Measurements from ENCODE around the gene TNRC18. TPM values are rescaled to one million over a fixed set of nuclear protein-coding genes. Genes with fewer than 3 reads are reported as not detected.

The TNRC18 gene
- total and polyA plus RNA-seq, 9 of the 15 experiments (the other 6 are each of a cell fraction or from before 2014, with no cell fraction given) = 0.03 to 43.2 (median 18.0) TPM

- peak; percentile 80 for TF ChIP-seq DMBX1 (CRISPR knock-in tag; IDR thresholded peaks at IDR 0.05; ENCODE audit: borderline replicate concordance)
- TF ChIP-seq ZNF444 (CRISPR knock-in tag; IDR thresholded peaks at IDR 0.05) = 0 out of 2 replicates have a peak, but pooled peaks have one; percentile 11
- no peak for TF ChIP-seq FOXM1 (IDR thresholded peaks at IDR 0.05; ENCODE audit: low read depth)
- 0 out of 2 replicates have a peak, but pooled peaks have one; percentile 72 for TF ChIP-seq FOXM1 (CRISPR knock-in tag; IDR thresholded peaks at IDR 0.05; ENCODE audit: low read depth)
- TF ChIP-seq ZNF121 (CRISPR knock-in tag; conservative IDR thresholded peaks at IDR 0.05) = peak; percentile 32; the same call in 1 of the 2 replicates
- peak; percentile 85 for TF ChIP-seq ZNF175 (CRISPR knock-in tag; IDR thresholded peaks at IDR 0.05; ENCODE audit: low read depth)
- TF ChIP-seq SMC3 (conservative IDR thresholded peaks at IDR 0.05; ENCODE audit: insufficient read depth, low read depth, low read length) = no peak
- 0 out of 2 replicates have a peak, but pooled peaks have one; percentile 31 for TF ChIP-seq MBD1 (CRISPR knock-in tag; IDR thresholded peaks at IDR 0.05)
- peak; percentile 16 for TF ChIP-seq KDM5B (IDR thresholded peaks at IDR 0.05; ENCODE audit: insufficient replicate concordance, low read depth, low read length)
- TF ChIP-seq MECOM (CRISPR knock-in tag; IDR thresholded peaks at IDR 0.05) = peak; percentile 55; the same call in 1 of the 2 replicates
- TF ChIP-seq NEUROD1 (IDR thresholded peaks at IDR 0.05; ENCODE audit: borderline replicate concordance, low read depth, low read length, partially characterized antibody) = peak; percentile 34
- TF ChIP-seq FOXK2 (conservative IDR thresholded peaks at IDR 0.05 in 1 of 2, IDR thresholded peaks at IDR 0.05 in 1 of 2; ENCODE audit: low read depth in 2 of 2) = 0 out of 4 replicates have a peak, but pooled peaks of 1 of the 2 experiments have one; percentile 15
- peak; percentile 85 for TF ChIP-seq BRD9 (IDR thresholded peaks at IDR 0.05; ENCODE audit: low read depth, partially characterized antibody)
- TF ChIP-seq CEBPG (CRISPR knock-in tag; IDR thresholded peaks at IDR 0.05) = peak; percentile 95
- peak; percentile 82 to 88 for TF ChIP-seq CEBPG (tag; conservative IDR thresholded peaks at IDR 0.05 in 1 of 2, IDR thresholded peaks at IDR 0.05 in 1 of 2)
- peak; percentile 31; the same call in 1 of the 2 replicates for TF ChIP-seq PML (IDR thresholded peaks at IDR 0.05; ENCODE audit: low read length)
- peak; percentile 24 for TF ChIP-seq FIP1L1 (IDR thresholded peaks at IDR 0.05; ENCODE audit: low read depth, low read length, poor library complexity, severe bottlenecking)
- TF ChIP-seq UBTF (IDR thresholded peaks at IDR 0.05; ENCODE audit: borderline replicate concordance in 1 of 2, low read depth in 2 of 2, low read length in 2 of 2) = peak in 1 of 2 experiments; percentile 79; a peak in 2 of 4 replicates
- no peak for TF ChIP-seq RBM17 (IDR thresholded peaks at IDR 0.05; ENCODE audit: borderline replicate concordance, low read depth, low read length)
- 0 out of 4 replicates have a peak, but pooled peaks of 1 of the 2 experiments have one; percentile 54 for TF ChIP-seq ARNT (IDR thresholded peaks at IDR 0.05)
- TF ChIP-seq TCF3 (CRISPR knock-in tag; IDR thresholded peaks at IDR 0.05) = peak; percentile 16; the same call in 1 of the 2 replicates
- TF ChIP-seq ID3 (CRISPR knock-in tag; IDR thresholded peaks at IDR 0.05) = no peak
- TF ChIP-seq ID3 (tag; IDR thresholded peaks at IDR 0.05) = peak; percentile 47; the same call in 1 of the 2 replicates
Observed at GRCh38 chr7:5428478-5429252, 5.0 kb upstream of the TNRC18 start (continued).
